SK-N-SH (cell line): ENCODE measurements around the gene PLAAT1. TPM values are rescaled to one million over a fixed set of nuclear protein-coding genes. Genes with fewer than 3 reads are reported as not detected.

Source experiments
- CTCF ChIA-PET: fragments of 300-600, 350-600 bp; formaldehyde crosslinking; extraction: SDS; loops from one replicate; lab custom pipeline; 2021; lab: Yijun Ruan, JAX
- POLR2A ChIA-PET: fragments of 350-600 bp; sonication (Branson Sonifier 250); formaldehyde crosslinking; extraction: SDS; loops from one replicate; lab custom pipeline; 2020; ENCODE audit warnings: antibody characterized with exemption, inconsistent platforms; lab: Yijun Ruan, JAX
- DNase-seq: peaks from one replicate; pipeline ENCODE4 v3.0.0; 2012
- H2AFZ ChIP-seq: fragments of 200-600 bp; sonication (generic); 2 replicates; pipeline ENCODE4 v1.8.1; 2016; ENCODE audit warnings: antibody characterized with exemption, mild to moderate bottlenecking, low read depth
- H3F3A ChIP-seq: fragments of 200-600 bp; sonication (generic); replicated peaks from 2 replicates; pipeline ENCODE3; 2016; ENCODE audit warnings: antibody characterized with exemption, mild to moderate bottlenecking; ENCODE audit not compliant: insufficient read depth
- H3K27ac ChIP-seq, 2 experiments: fragments of 200-500 bp in 1 of 2; fragments of 200-600 bp in 1 of 2; sonication (Bioruptor generic) in 1 of 2; sonication (generic), shearing (Covaris generic) in 1 of 2; 2 replicates each; pipeline versions ENCODE4 v1.5.1 to v1.6.1; 2014 to 2016; ENCODE audit warnings: low read depth in 2 of 2, inconsistent platforms in 1 of 2, low read length in 1 of 2, mild to moderate bottlenecking in 1 of 2, mixed read lengths in 1 of 2
- H3K27me3 ChIP-seq: fragments of 200-600 bp; sonication (generic), shearing (Covaris generic); 2 replicates; pipeline ENCODE4 v1.6.1; 2016; ENCODE audit warnings: mixed run types; ENCODE audit not compliant: insufficient read depth
- H3K36me3 ChIP-seq, 2 experiments: fragments of 200-500 bp in 1 of 2; fragments of 200-600 bp in 1 of 2; sonication (Bioruptor generic) in 1 of 2; sonication (generic) in 1 of 2; replicated peaks in 1 of 2; 2 replicates each; pipeline versions ENCODE3 to v1.5.1; 2014 to 2016; ENCODE audit warnings: low read length in 1 of 2, mild to moderate bottlenecking in 1 of 2; ENCODE audit not compliant: insufficient read depth in 2 of 2, control insufficient read depth in 1 of 2
- H3K4me1 ChIP-seq, 2 experiments: fragments of 200-500 bp in 1 of 2; fragments of 200-600 bp in 1 of 2; sonication (Bioruptor generic) in 1 of 2; sonication (generic), shearing (Covaris generic) in 1 of 2; 2 replicates each; pipeline versions ENCODE4 v1.5.1 to v1.6.1; 2014 to 2016; ENCODE audit warnings: low read depth in 1 of 2, low read length in 1 of 2, mixed run types in 1 of 2; ENCODE audit not compliant: insufficient read depth in 2 of 2, control insufficient read depth in 1 of 2
- H3K4me2 ChIP-seq: fragments of 200-600 bp; sonication (generic), shearing (Covaris generic); 2 replicates; pipeline ENCODE4 v1.6.1; 2017; ENCODE audit warnings: mixed run types
- H3K4me3 ChIP-seq, 2 experiments: fragments of 200-500 bp in 1 of 2; fragments of 200-600 bp in 1 of 2; sonication (Bioruptor generic) in 1 of 2; sonication (generic), shearing (Covaris generic) in 1 of 2; 2 replicates each; pipeline versions ENCODE4 v1.5.1 to v1.8.1; 2014 to 2016; ENCODE audit warnings: low read depth in 2 of 2, inconsistent platforms in 1 of 2, low read length in 1 of 2, mild to moderate bottlenecking in 1 of 2, mixed read lengths in 1 of 2, moderate library complexity in 1 of 2
- H3K79me2 ChIP-seq: fragments of 200-600 bp; sonication (generic); 2 replicates; pipeline ENCODE4 v1.8.1; 2017; ENCODE audit warnings: mild to moderate bottlenecking; ENCODE audit not compliant: insufficient read depth
- H3K9ac ChIP-seq: fragments of 200-600 bp; sonication (generic); 2 replicates; pipeline ENCODE4 v1.6.1; 2017; ENCODE audit warnings: mixed run types
- H3K9me2 ChIP-seq: fragments of 200-600 bp; sonication (generic); 2 replicates; pipeline ENCODE4 v1.6.1; 2017; ENCODE audit warnings: mixed run types
- H3K9me3 ChIP-seq: fragments of 200-600 bp; sonication (generic); 2 replicates; pipeline ENCODE4 v1.6.1; 2017; ENCODE audit warnings: mixed run types, mild to moderate bottlenecking, moderate library complexity
- H4K20me1 ChIP-seq: fragments of 200-600 bp; sonication (generic); 2 replicates; pipeline ENCODE4 v1.6.1; 2017; ENCODE audit warnings: mild to moderate bottlenecking, mixed run types; ENCODE audit not compliant: insufficient read depth
- CHD2 ChIP-seq: fragments of 150-350 bp; IDR thresholded peaks from 2 replicates; pipeline ENCODE4 v1.6.1; 2018; ENCODE audit warnings: low read length; ENCODE audit not compliant: partially characterized antibody
- EZH2phosphoT487 ChIP-seq: fragments of 200-600 bp; sonication (generic); IDR thresholded peaks from 2 replicates; pipeline ENCODE4 v1.6.1; 2017; ENCODE audit warnings: low read depth, mixed run types, mild to moderate bottlenecking, antibody characterized with exemption, moderate library complexity, borderline replicate concordance
- FOXJ3 ChIP-seq: sonication (generic); formaldehyde crosslinking; IDR thresholded peaks from 2 replicates; pipeline ENCODE4 v1.5.1; 2020; ENCODE audit warnings: mild to moderate bottlenecking, missing genetic modification reagents
- FOXM1 ChIP-seq: IDR thresholded peaks from 2 replicates; pipeline ENCODE4 v1.4.0; 2012; ENCODE audit warnings: low read depth, mild to moderate bottlenecking
- GATA2 ChIP-seq: sonication (generic); formaldehyde crosslinking; IDR thresholded peaks from 2 replicates; pipeline ENCODE4 v1.5.0; 2020; ENCODE audit warnings: mild to moderate bottlenecking, missing genetic modification reagents
- JUND ChIP-seq: IDR thresholded peaks from 2 replicates; pipeline ENCODE4 v1.4.0; 2012
- NFIC ChIP-seq: IDR thresholded peaks from 2 replicates; pipeline ENCODE4 v1.4.0; 2012; ENCODE audit warnings: borderline replicate concordance
- POLR2AphosphoS5 ChIP-seq: IDR thresholded peaks from 2 replicates; pipeline ENCODE4 v1.6.1; 2012; ENCODE audit warnings: low read depth, low read length
- RAD21 ChIP-seq: IDR thresholded peaks from 2 replicates; pipeline ENCODE4 v1.6.1; 2012; ENCODE audit warnings: mild to moderate bottlenecking, low read length
- RCOR1 ChIP-seq: fragments of 150-350 bp; IDR thresholded peaks from 2 replicates; pipeline ENCODE4 v1.6.1; 2017; ENCODE audit warnings: antibody characterized with exemption, low read length
- RFX5 ChIP-seq: IDR thresholded peaks from 2 replicates; pipeline ENCODE4 v1.6.1; 2012; ENCODE audit warnings: mild to moderate bottlenecking, improper control_type of control experiment, low read length
- RXRA ChIP-seq: IDR thresholded peaks from 2 replicates; pipeline ENCODE4 v1.4.0; 2012; ENCODE audit warnings: low read depth, mild to moderate bottlenecking, borderline replicate concordance
- SIN3A ChIP-seq: IDR thresholded peaks from 2 replicates; pipeline ENCODE4 v1.6.1; 2012; ENCODE audit warnings: low read depth, mild to moderate bottlenecking, low read length, moderate library complexity, borderline replicate concordance
- SMC3 ChIP-seq: IDR thresholded peaks from 2 replicates; pipeline ENCODE4 v1.6.1; 2012; ENCODE audit warnings: low read depth, low read length, improper control_type of control experiment
- TAF1 ChIP-seq: IDR thresholded peaks from 2 replicates; pipeline ENCODE4 v1.6.1; 2012; ENCODE audit warnings: low read depth, mild to moderate bottlenecking, low read length, moderate library complexity, borderline replicate concordance
- WGBS: methylation state at CpG from one replicate; pipeline ENCODE4 v1.1.6; 2017; ENCODE audit warnings: low lambda C conversion rate; 5-methylcytosine and 5-hydroxymethylcytosine counted together
- polyA plus RNA-seq, 3 experiments: library from polyadenylated mRNA; depleted of rRNA; stranded (reverse); fragments of >200 nt; gene quantifications; 2 replicates each; pipeline ENCODE4 v1.2.3, GENCODE V29; 2012
- TF ChIP-seq, protein P1 (sequence below): IDR thresholded peaks from 2 replicates; pipeline ENCODE4 v1.4.0; 2012; ENCODE audit warnings: low read depth
- TF ChIP-seq, protein P2 (sequence below): IDR thresholded peaks from 2 replicates; pipeline ENCODE4 v1.4.0; 2012; ENCODE audit warnings: low read depth, borderline replicate concordance
- TF ChIP-seq, protein P3 (sequence below): IDR thresholded peaks from 2 replicates; pipeline ENCODE4; 2012

PLAAT1 gene
- polyA plus RNA-seq, 1 of the 3 experiments (the other 2 are of a cell fraction), result 1.6 TPM

DNA sequence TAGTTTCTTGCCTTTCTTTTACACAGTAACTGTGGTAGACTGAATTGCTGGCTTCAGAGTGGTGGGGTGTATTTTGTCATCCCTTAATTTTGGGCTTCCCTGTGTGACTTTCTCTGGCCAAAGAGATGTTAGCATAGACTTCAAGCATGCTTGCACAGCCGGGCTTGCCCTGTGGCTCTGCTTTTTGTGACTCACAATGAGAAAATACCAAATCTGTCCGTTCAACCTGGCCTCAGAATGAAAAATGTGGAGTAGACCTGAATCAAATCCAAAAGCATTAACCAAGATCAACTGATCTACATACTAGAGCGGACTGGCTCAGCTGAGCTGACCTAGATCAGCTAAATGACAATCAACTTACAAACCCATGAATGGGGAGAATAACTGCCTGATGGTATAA lies 51.4 kb downstream of the PLAAT1 start (continued):
- TF ChIP-seq RFX5 (no peak), JUND (no peak), SIN3A (no peak), FOXM1 (no peak), SMC3 (no peak), EZH2phosphoT487 (no peak), RCOR1 (no peak)
- TF ChIP-seq, protein P1, sequence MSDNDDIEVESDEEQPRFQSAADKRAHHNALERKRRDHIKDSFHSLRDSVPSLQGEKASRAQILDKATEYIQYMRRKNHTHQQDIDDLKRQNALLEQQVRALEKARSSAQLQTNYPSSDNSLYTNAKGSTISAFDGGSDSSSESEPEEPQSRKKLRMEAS, result no peak

DNA sequence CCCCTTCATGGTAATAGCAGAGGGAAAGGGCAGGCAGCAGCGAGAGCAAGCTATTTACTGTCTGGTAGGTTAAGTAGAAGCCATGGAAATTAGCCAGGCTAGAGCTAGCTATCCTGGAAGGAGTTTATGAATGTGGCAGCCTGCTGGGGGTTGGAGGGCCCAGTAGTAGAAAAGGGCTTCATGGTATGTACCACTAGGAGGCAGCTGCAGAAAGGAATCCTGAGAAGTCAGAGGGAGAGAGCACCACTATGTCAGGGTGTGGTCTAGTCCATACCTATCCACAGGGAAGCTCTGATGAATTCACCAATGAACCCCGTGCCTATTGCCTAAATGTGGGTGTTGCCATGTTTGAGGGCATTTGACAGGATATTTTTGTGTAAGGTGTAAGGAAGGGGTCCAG lies 55.0 kb downstream of the PLAAT1 start:
- no peaks in the 10 kb centered on the region for H3K36me3 ChIP-seq
- 8% methylated on average over 2 of the region's 2 CpGs for WGBS
- H3K9ac ChIP-seq, result no peak overlapping the region
- H3K4me3 ChIP-seq, result no peak overlapping the region
- TF ChIP-seq, protein P2, sequence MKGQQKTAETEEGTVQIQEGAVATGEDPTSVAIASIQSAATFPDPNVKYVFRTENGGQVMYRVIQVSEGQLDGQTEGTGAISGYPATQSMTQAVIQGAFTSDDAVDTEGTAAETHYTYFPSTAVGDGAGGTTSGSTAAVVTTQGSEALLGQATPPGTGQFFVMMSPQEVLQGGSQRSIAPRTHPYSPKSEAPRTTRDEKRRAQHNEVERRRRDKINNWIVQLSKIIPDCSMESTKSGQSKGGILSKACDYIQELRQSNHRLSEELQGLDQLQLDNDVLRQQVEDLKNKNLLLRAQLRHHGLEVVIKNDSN, result no peak
- TF ChIP-seq POLR2AphosphoS5 (no peak), RXRA (no peak)
- TF ChIP-seq, protein P3, sequence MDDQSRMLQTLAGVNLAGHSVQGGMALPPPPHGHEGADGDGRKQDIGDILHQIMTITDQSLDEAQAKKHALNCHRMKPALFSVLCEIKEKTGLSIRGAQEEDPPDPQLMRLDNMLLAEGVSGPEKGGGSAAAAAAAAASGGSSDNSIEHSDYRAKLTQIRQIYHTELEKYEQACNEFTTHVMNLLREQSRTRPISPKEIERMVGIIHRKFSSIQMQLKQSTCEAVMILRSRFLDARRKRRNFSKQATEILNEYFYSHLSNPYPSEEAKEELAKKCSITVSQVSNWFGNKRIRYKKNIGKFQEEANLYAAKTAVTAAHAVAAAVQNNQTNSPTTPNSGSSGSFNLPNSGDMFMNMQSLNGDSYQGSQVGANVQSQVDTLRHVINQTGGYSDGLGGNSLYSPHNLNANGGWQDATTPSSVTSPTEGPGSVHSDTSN, result no peak
- DNase-seq, result no peak
- no peak overlapping the region for H2AFZ ChIP-seq
- no peaks in the 10 kb centered on the region; the same call in 1 of the 2 replicates for H3K27me3 ChIP-seq
- H3K27ac ChIP-seq, result no peak overlapping the region
- H3K9me3 ChIP-seq, result no peaks in the 10 kb centered on the region
- H3F3A ChIP-seq, result no peaks in the 10 kb centered on the region
- ChIA-PET CTCF (no interaction called here), POLR2A (no interaction called here)
- H3K4me2 ChIP-seq, result no peak overlapping the region
- H3K9me2 ChIP-seq, result no peaks in the 10 kb centered on the region
- no peaks in the 10 kb centered on the region for H4K20me1 ChIP-seq
- no peaks in the 10 kb centered on the region for H3K4me1 ChIP-seq
- H3K79me2 ChIP-seq, result no peaks in the 10 kb centered on the region

DNA sequence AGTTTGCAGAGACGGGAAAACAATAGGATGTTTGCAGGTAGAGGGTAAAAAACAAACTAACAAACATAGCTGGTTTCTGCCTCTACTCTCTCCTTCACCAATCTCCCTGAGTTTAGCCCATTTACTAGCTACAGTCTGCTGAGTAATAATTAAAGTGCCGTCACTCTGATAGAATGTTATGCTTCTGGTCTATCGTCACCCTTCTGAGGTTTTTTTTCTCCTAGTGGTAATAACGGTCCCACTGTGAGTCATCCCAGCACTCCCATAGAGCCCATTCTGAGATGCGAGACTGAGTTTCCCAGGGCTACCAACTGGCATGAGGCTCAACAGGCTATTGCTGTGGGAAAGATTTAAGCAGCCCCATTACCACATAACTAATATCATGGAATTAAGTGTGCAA lies 56.4 kb downstream of the PLAAT1 start:
- POLR2A ChIA-PET, result no interaction called here
- CTCF ChIA-PET, result no interaction called here
- H4K20me1 ChIP-seq, result no peaks in the 10 kb centered on the region
- WGBS, result 11% methylated on average over 5 of the region's 5 CpGs
- H3K79me2 ChIP-seq, result no peaks in the 10 kb centered on the region
- no peaks in the 10 kb centered on the region for H3F3A ChIP-seq
- H3K9me3 ChIP-seq, result no peaks in the 10 kb centered on the region
- H2AFZ ChIP-seq, result no peak overlapping the region
- H3K4me3 ChIP-seq, result no peak overlapping the region
- no peak overlapping the region for H3K27ac ChIP-seq
- no peaks in the 10 kb centered on the region for H3K9me2 ChIP-seq
- H3K27me3 ChIP-seq, result no peaks in the 10 kb centered on the region
- no peaks in the 10 kb centered on the region for H3K4me1 ChIP-seq
- H3K9ac ChIP-seq, result no peak overlapping the region
- TF ChIP-seq CHD2, result no peak
- no peak for TF ChIP-seq RFX5
- TF ChIP-seq NFIC, result no peak
- no peak for TF ChIP-seq FOXJ3 (CRISPR knock-in tag)
- no peak for TF ChIP-seq GATA2 (CRISPR knock-in tag)
- TF ChIP-seq FOXM1, result no peak
- TF ChIP-seq TAF1, result no peak
- no peak for TF ChIP-seq POLR2AphosphoS5
- TF ChIP-seq RAD21, result no peak
- H3K4me2 ChIP-seq, result no peak overlapping the region
- no peaks in the 10 kb centered on the region for H3K36me3 ChIP-seq
- no peak for DNase-seq
